Trophoblast cell (in vitro differentiated cells and primary cell): ENCODE measurements around the gene RAPGEF2.
A peak's percentile ranks its signal among the peaks of the same experiment; 100 is the strongest.

Experiments
- DNase-seq, 2 donors: peaks; one replicate each; pipeline ENCODE4 v3.0.0-alpha.2; 2016
- H2AFZ ChIP-seq: 2 replicates; pipeline ENCODE4 v1.6.1; 2013; ENCODE audit warnings: low read length, moderate library complexity, mild to moderate bottlenecking; ENCODE audit not compliant: insufficient read depth, poor library complexity
- H2AK5ac ChIP-seq: 2 replicates; pipeline ENCODE4 v1.6.1; 2013; ENCODE audit warnings: mild to moderate bottlenecking, low read length
- H2BK120ac ChIP-seq: 2 replicates; pipeline ENCODE4 v1.6.1; 2013; ENCODE audit warnings: low read length, mild to moderate bottlenecking, moderate library complexity; ENCODE audit not compliant: insufficient read depth, poor library complexity
- H2BK12ac ChIP-seq: 2 replicates; pipeline ENCODE4 v1.6.1; 2013; ENCODE audit warnings: mild to moderate bottlenecking, low read length, moderate library complexity
- H2BK5ac ChIP-seq: 2 replicates; pipeline ENCODE4 v1.6.1; 2013; ENCODE audit warnings: low read length, low read depth, moderate library complexity, mild to moderate bottlenecking; ENCODE audit not compliant: poor library complexity
- H3K14ac ChIP-seq: 2 replicates; pipeline ENCODE4 v1.6.1; 2013; ENCODE audit warnings: mild to moderate bottlenecking, low read length
- H3K18ac ChIP-seq: 2 replicates; pipeline ENCODE4 v1.6.1; 2013; ENCODE audit warnings: mild to moderate bottlenecking, low read length
- H3K23ac ChIP-seq: 2 replicates; pipeline ENCODE4 v1.6.1; 2013; ENCODE audit warnings: low read length
- H3K27ac ChIP-seq: 2 replicates; pipeline ENCODE4 v1.5.1; 2013; ENCODE audit warnings: low read depth, mild to moderate bottlenecking, inconsistent platforms, low read length, moderate library complexity
- H3K27me3 ChIP-seq: 2 replicates; pipeline ENCODE4 v1.6.1; 2013; ENCODE audit warnings: inconsistent platforms, mild to moderate bottlenecking, low read length, moderate library complexity; ENCODE audit not compliant: insufficient read depth
- H3K36me3 ChIP-seq, 2 experiments: 1 replicate in 1 of 2; 2 replicates in 1 of 2; pipeline ENCODE4 v1.6.1; 2013; ENCODE audit warnings: low read length in 2 of 2, mild to moderate bottlenecking in 2 of 2, moderate library complexity in 1 of 2; ENCODE audit not compliant: insufficient read depth in 2 of 2, control insufficient read depth in 1 of 2
- H3K4ac ChIP-seq: 2 replicates; pipeline ENCODE4 v1.6.1; 2013; ENCODE audit warnings: low read depth, mild to moderate bottlenecking, low read length, moderate library complexity
- H3K4me1 ChIP-seq, 2 experiments: 1 replicate in 1 of 2; 2 replicates in 1 of 2; pipeline ENCODE4 v1.6.1; 2013; ENCODE audit warnings: low read length in 2 of 2, mild to moderate bottlenecking in 2 of 2, moderate library complexity in 1 of 2; ENCODE audit not compliant: insufficient read depth in 2 of 2, control insufficient read depth in 1 of 2
- H3K4me2 ChIP-seq: 2 replicates; pipeline ENCODE4 v1.6.1; 2013; ENCODE audit warnings: inconsistent platforms, mild to moderate bottlenecking, low read length, moderate library complexity
- H3K4me3 ChIP-seq: 2 replicates; pipeline ENCODE4 v1.5.1; 2013; ENCODE audit warnings: mild to moderate bottlenecking, low read depth, low read length, inconsistent platforms
- H3K79me1 ChIP-seq: one replicate; pipeline ENCODE4 v1.6.1; 2013; ENCODE audit warnings: low read length
- H3K79me2 ChIP-seq: 2 replicates; pipeline ENCODE4 v1.6.1; 2013; ENCODE audit warnings: low read length, mild to moderate bottlenecking; ENCODE audit not compliant: control insufficient read depth, insufficient read depth, poor library complexity
- H3K9ac ChIP-seq: 2 replicates; pipeline ENCODE4 v1.6.1; 2013; ENCODE audit warnings: mild to moderate bottlenecking, low read length
- H3K9me3 ChIP-seq: 2 replicates; pipeline ENCODE4 v1.6.1; 2013; ENCODE audit warnings: low read depth, mild to moderate bottlenecking, control low read depth, inconsistent platforms, low read length; ENCODE audit not compliant: insufficient read depth
- H4K12ac ChIP-seq: 2 replicates; pipeline ENCODE4 v1.6.1; 2013; ENCODE audit warnings: low read depth, mild to moderate bottlenecking, low read length, moderate library complexity
- H4K8ac ChIP-seq: 2 replicates; pipeline ENCODE4 v1.6.1; 2013; ENCODE audit warnings: low read depth, mild to moderate bottlenecking, low read length, moderate library complexity
- H4K91ac ChIP-seq: one replicate; pipeline ENCODE4 v1.6.1; 2013; ENCODE audit warnings: low read depth, mild to moderate bottlenecking, low read length, moderate library complexity
- WGBS: extraction: QIAGEN DNeasy Blood & Tissue Kit; methylation state at CpG from one replicate; pipeline ENCODE4 v1.1.7; 2013; ENCODE audit warnings: missing lambda C conversion rate; ENCODE audit not compliant: insufficient read length, insufficient coverage; ENCODE audit errors: extremely low coverage; 5-methylcytosine and 5-hydroxymethylcytosine counted together

Gene RAPGEF2

GRCh38 chr4:159366966-159367780 lies 264.3 kb downstream of the RAPGEF2 start:
- Histone ChIP-seq H2AFZ (no peak overlapping the region), H3K9me3 (peaks cover 4% of the 10 kb centered on the region), H4K8ac (no peak overlapping the region), H3K14ac (no peak overlapping the region), H3K9ac (no peak overlapping the region), H3K4me2 (no peak overlapping the region), H2AK5ac (no peak overlapping the region), H4K91ac (no peak overlapping the region), H3K79me1 (no peaks in the 10 kb centered on the region), H2BK12ac (no peak overlapping the region), H4K12ac (no peak overlapping the region), H3K27ac (no peak overlapping the region), H3K18ac (no peak overlapping the region), H3K23ac (no peak overlapping the region), H3K4ac (no peak overlapping the region), H2BK120ac (no peak overlapping the region), H3K4me3 (no peak overlapping the region), H3K27me3 (no peaks in the 10 kb centered on the region), H3K4me1 (peaks cover 0 to 2% of the 10 kb centered on the region in 2 experiments), H2BK5ac (no peak overlapping the region), H3K79me2 (no peaks in the 10 kb centered on the region), H3K36me3 (peaks cover 0 to 3% of the 10 kb centered on the region in 2 experiments)
- no CpG with 5 or more reads among the region's 9 CpGs for WGBS
- peak; percentile 16 to 50 for DNase-seq

GRCh38 chr4:159367781-159368080 lies 264.9 kb downstream of the RAPGEF2 start:
- Histone ChIP-seq H3K9me3 (peaks cover 4% of the 10 kb centered on the region), H4K12ac (no peak overlapping the region), H2AFZ (no peak overlapping the region), H2BK12ac (no peak overlapping the region), H3K4ac (no peak overlapping the region), H2AK5ac (no peak overlapping the region), H3K4me3 (no peak overlapping the region), H3K23ac (no peak overlapping the region), H4K8ac (no peak overlapping the region), H3K9ac (no peak overlapping the region), H2BK120ac (no peak overlapping the region), H3K4me2 (no peak overlapping the region), H3K27me3 (no peaks in the 10 kb centered on the region), H3K79me2 (no peaks in the 10 kb centered on the region), H3K4me1 (peaks cover 0 to 2% of the 10 kb centered on the region in 2 experiments), H4K91ac (no peak overlapping the region), H3K79me1 (no peaks in the 10 kb centered on the region), H3K18ac (no peak overlapping the region), H3K36me3 (peaks cover 0 to 3% of the 10 kb centered on the region in 2 experiments), H2BK5ac (no peak overlapping the region), H3K27ac (no peak overlapping the region), H3K14ac (no peak overlapping the region)
- WGBS: no CpG with 5 or more reads among the region's 2 CpGs
- no peak for DNase-seq

- H4K12ac ChIP-seq: no peak overlapping the region
- no peak for DNase-seq
- H2BK12ac ChIP-seq: no peak overlapping the region
- no peak overlapping the region for H2BK5ac ChIP-seq
- no peaks in the 10 kb centered on the region for H3K27me3 ChIP-seq
- H3K9me3 ChIP-seq: peaks cover 4% of the 10 kb centered on the region
- no peak overlapping the region for H2BK120ac ChIP-seq
- no peak overlapping the region for H4K8ac ChIP-seq
- H3K27ac ChIP-seq: no peak overlapping the region
- H3K14ac ChIP-seq: no peak overlapping the region
- H3K4ac ChIP-seq: no peak overlapping the region
- H3K23ac ChIP-seq: no peak overlapping the region
- no CpG with 5 or more reads among the region's 2 CpGs for WGBS
- no peak overlapping the region for H3K4me2 ChIP-seq
- H3K79me2 ChIP-seq: no peaks in the 10 kb centered on the region
- no peak overlapping the region for H3K9ac ChIP-seq
- H3K79me1 ChIP-seq: no peaks in the 10 kb centered on the region
- no peak overlapping the region for H3K4me3 ChIP-seq
- no peak overlapping the region for H2AK5ac ChIP-seq
- no peak overlapping the region for H2AFZ ChIP-seq
- H4K91ac ChIP-seq: no peak overlapping the region
- H3K18ac ChIP-seq: no peak overlapping the region
- H3K36me3 ChIP-seq: peaks cover 0 to under 1% of the 10 kb centered on the region in 2 experiments
- peaks cover 0 to 2% of the 10 kb centered on the region in 2 experiments for H3K4me1 ChIP-seq
These were observed 265.4 kb downstream of the RAPGEF2 start for GRCh38 chr4:159368320-159368719.

- H2AFZ ChIP-seq: no peak overlapping the region
- H3K27me3 ChIP-seq: no peaks in the 10 kb centered on the region
- H3K23ac ChIP-seq: no peak overlapping the region
- no peak overlapping the region for H4K8ac ChIP-seq
- H3K4ac ChIP-seq: no peak overlapping the region
- DNase-seq: no peak
- no peak overlapping the region for H3K9ac ChIP-seq
- no peak overlapping the region for H2BK12ac ChIP-seq
- no peak overlapping the region for H3K4me2 ChIP-seq
- H3K27ac ChIP-seq: no peak overlapping the region
- no peaks in the 10 kb centered on the region for H3K79me2 ChIP-seq
- no peak overlapping the region for H2BK120ac ChIP-seq
- no peak overlapping the region for H4K12ac ChIP-seq
- no peaks in the 10 kb centered on the region for H3K36me3 ChIP-seq
- no peak overlapping the region for H2BK5ac ChIP-seq
- no CpG with 5 or more reads among the region's 8 CpGs for WGBS
- H2AK5ac ChIP-seq: no peak overlapping the region
- no peak overlapping the region for H3K14ac ChIP-seq
- peaks cover 4% of the 10 kb centered on the region for H3K9me3 ChIP-seq
- no peaks in the 10 kb centered on the region for H3K79me1 ChIP-seq
- H4K91ac ChIP-seq: no peak overlapping the region
- no peak overlapping the region for H3K4me3 ChIP-seq
- peaks cover 0 to 2% of the 10 kb centered on the region in 2 experiments for H3K4me1 ChIP-seq
- no peak overlapping the region for H3K18ac ChIP-seq
These were observed 266.4 kb downstream of the RAPGEF2 start for GRCh38 chr4:159369256-159369655.
